ENCODE measurements around the gene YIF1B. TPM values are rescaled to one million over a fixed set of nuclear protein-coding genes. Genes with fewer than 3 reads are reported as not detected.

Gene YIF1B
- total RNA-seq, 1 donor from 2014 or later, result 72.2 TPM

DNA sequence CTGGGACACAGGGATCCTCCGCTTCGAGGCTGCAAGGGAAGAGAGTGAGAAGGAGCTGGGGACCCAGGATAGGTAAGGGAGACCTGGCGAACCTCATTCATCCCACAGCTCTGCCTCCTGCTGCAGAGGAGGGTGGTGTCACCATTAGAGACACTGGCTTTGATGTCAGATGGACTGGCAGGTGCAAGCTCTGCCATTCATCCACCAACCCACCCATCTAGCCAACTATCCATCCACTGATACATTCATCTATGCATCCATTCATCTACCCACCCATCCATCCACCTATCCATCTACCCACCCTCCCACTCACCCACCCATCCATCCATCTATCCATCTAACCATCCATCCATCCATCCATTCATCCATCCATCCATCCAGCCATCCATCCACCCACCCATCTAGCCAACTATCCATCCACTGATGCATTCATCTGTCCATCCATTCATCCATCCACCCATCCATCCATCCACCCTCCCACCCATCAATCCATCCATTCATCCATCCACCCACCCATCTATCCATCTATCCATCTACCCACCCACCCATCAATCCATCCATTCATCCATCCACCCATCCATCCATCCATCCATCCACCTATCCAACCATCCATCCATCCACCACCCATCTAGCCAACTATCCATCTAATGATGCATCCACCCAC, 6.0 kb downstream of the YIF1B start:
- TF ChIP-seq CTCF (conservative IDR thresholded peaks at IDR 0.05; ENCODE audit: low read depth, low read length), result no peak
- no peak for DNase-seq (ENCODE audit: low read depth)
- no peak overlapping the region for H3K4me3 ChIP-seq (ENCODE audit: low read depth, low read length)

- no peak overlapping the region for H3K4me3 ChIP-seq (ENCODE audit: low read depth, low read length)
- DNase-seq (ENCODE audit: low read depth), result no peak
- TF ChIP-seq CTCF (conservative IDR thresholded peaks at IDR 0.05; ENCODE audit: low read depth, low read length), result no peak
Measured at GRCh38 chr19:38308926-38309614, 6.7 kb downstream of the YIF1B start.

- DNase-seq (ENCODE audit: low read depth), result no peak
- no peak overlapping the region for H3K4me3 ChIP-seq (ENCODE audit: low read depth, low read length)
- no peak for TF ChIP-seq CTCF (conservative IDR thresholded peaks at IDR 0.05; ENCODE audit: low read depth, low read length)
Measured at GRCh38 chr19:38308006-38308766, 7.6 kb downstream of the YIF1B start.

- peak; percentile 2 for TF ChIP-seq CTCF (conservative IDR thresholded peaks at IDR 0.05; ENCODE audit: low read depth, low read length)
- DNase-seq (ENCODE audit: low read depth), result no peak
Measured at GRCh38 chr19:38307597-38307996, 8.2 kb downstream of the YIF1B start.

GRCh38 chr19:38307076-38307475, 8.7 kb downstream of the YIF1B start:
- no peak overlapping the region for H3K4me3 ChIP-seq (ENCODE audit: low read depth, low read length)
- no peak for TF ChIP-seq CTCF (conservative IDR thresholded peaks at IDR 0.05; ENCODE audit: low read depth, low read length)
- DNase-seq (ENCODE audit: low read depth), result no peak

More at GRCh38 chr19:38307597-38307996, 8.2 kb downstream of the YIF1B start:
- H3K4me3 ChIP-seq (ENCODE audit: low read depth, low read length), result no peak overlapping the region

- no peak overlapping the region for H3K4me3 ChIP-seq (ENCODE audit: low read depth, low read length)
- TF ChIP-seq CTCF (conservative IDR thresholded peaks at IDR 0.05; ENCODE audit: low read depth, low read length), result no peak
- no peak for DNase-seq (ENCODE audit: low read depth)
Measured at GRCh38 chr19:38306236-38306635, 9.5 kb downstream of the YIF1B start.
